ENCODE data around the gene MRFAP1.
"Not testable (repeated sequence)": the region's sequence is repeated elsewhere in the genome, so short reads cannot be mapped to it uniquely, and the experiment has no call there.

Gene MRFAP1

GRCh38 chr4:6644792-6645530, 4.5 kb downstream of the MRFAP1 start:
- H3K4me3 ChIP-seq (ENCODE audit: low read depth, low read length), result no peak overlapping the region
- TF ChIP-seq CTCF (IDR thresholded peaks at IDR 0.05; ENCODE audit: insufficient read depth, low read depth, low read length, missing control alignments), result no peak
- DNase-seq (ENCODE audit: low read depth), result no peak

DNA sequence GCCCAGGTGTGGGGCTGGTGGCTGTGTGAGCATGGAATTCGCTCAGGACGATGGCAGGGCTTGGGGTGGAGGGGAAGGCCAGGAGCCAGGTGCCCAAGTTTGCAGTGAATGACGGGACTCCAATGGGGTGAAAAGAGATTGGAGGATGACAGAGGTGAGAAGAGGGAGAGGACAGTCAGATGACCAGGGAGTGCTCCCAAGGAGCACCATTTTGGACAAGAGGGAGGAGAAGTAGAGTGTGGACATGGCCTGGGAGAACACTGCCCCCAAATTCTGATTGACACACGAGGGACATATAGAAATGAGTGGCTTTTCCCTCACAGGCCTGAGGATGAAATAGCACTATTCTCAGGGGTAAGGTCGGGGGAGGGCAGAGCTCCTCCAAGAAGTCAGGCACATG, 6.7 kb downstream of the MRFAP1 start:
- no peak for DNase-seq (ENCODE audit: low read depth)
- TF ChIP-seq CTCF (IDR thresholded peaks at IDR 0.05; ENCODE audit: insufficient read depth, low read depth, low read length, missing control alignments), result no peak

GRCh38 chr4:6647582-6648230, 7.2 kb downstream of the MRFAP1 start:
- DNase-seq (ENCODE audit: low read depth), result no peak
- no peak for TF ChIP-seq CTCF (IDR thresholded peaks at IDR 0.05; ENCODE audit: insufficient read depth, low read depth, low read length, missing control alignments)
- H3K4me3 ChIP-seq (ENCODE audit: low read depth, low read length), result no peak overlapping the region

More for the DNA sequence above, 6.7 kb downstream of the MRFAP1 start:
- H3K4me3 ChIP-seq (ENCODE audit: low read depth, low read length), result no peak overlapping the region

- no peak overlapping the region for H3K4me3 ChIP-seq (ENCODE audit: low read depth, low read length)
- DNase-seq (ENCODE audit: low read depth), result no peak
- no peak for TF ChIP-seq CTCF (IDR thresholded peaks at IDR 0.05; ENCODE audit: insufficient read depth, low read depth, low read length, missing control alignments)
Measured at GRCh38 chr4:6649216-6649615, 8.7 kb downstream of the MRFAP1 start.

DNA sequence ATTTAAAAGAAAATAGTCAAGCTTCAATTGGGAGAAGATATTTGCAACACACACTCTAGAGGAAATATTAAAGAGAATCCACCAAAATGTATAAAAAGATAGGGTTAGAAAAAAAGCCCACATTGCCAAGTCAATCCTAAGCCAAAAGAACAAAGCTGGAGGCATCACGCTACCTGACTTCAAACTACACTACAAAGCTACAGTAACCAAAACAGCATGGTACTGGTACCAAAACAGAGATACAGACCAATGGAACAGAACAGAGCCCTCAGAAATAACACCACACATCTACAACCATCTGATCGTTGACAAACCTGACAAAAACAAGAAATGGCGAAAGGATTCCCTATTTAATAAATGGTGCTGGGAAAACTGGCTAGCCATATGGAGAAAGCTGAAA, 13.7 kb downstream of the MRFAP1 start:
- DNase-seq (ENCODE audit: low read depth); H3K4me3 ChIP-seq (ENCODE audit: low read depth, low read length): not testable (repeated sequence)

- not testable (repeated sequence) for H3K4me3 ChIP-seq (ENCODE audit: low read depth, low read length)
Measured at GRCh38 chr4:6655291-6655690, 14.8 kb downstream of the MRFAP1 start.

GRCh38 chr4:6655924-6656323, 15.4 kb downstream of the MRFAP1 start:
- TF ChIP-seq CTCF (IDR thresholded peaks at IDR 0.05; ENCODE audit: insufficient read depth, low read depth, low read length, missing control alignments), result no peak
- DNase-seq (ENCODE audit: low read depth), result no peak
- H3K4me3 ChIP-seq (ENCODE audit: low read depth, low read length), result no peak overlapping the region

More at GRCh38 chr4:6655291-6655690, 14.8 kb downstream of the MRFAP1 start:
- not testable (repeated sequence) for DNase-seq (ENCODE audit: low read depth)

Measured in GM12865 (cell line).